LHCN-M2 (cell line): Measurements from ENCODE around the gene NFKBIZ. TPM values are rescaled to one million over a fixed set of nuclear protein-coding genes. Genes with fewer than 3 reads are reported as not detected.
"Not testable (repeated sequence)": the region's sequence is repeated elsewhere in the genome, so short reads cannot be mapped to it uniquely, and the experiment has no call there.

ENCODE experiments used
- DNase-seq: peaks from one replicate; pipeline ENCODE4 v3.0.0-alpha.2; 2012; ENCODE audit warnings: low read depth
- total RNA-seq: library from RNA; depleted of rRNA; stranded (reverse); fragments of >200 nt; gene quantifications from 2 replicates; pipeline ENCODE4 v1.2.3, GENCODE V29; 2014

Gene NFKBIZ
- total RNA-seq, 1 experiment from 2014 or later = 23.0 TPM

DNA sequence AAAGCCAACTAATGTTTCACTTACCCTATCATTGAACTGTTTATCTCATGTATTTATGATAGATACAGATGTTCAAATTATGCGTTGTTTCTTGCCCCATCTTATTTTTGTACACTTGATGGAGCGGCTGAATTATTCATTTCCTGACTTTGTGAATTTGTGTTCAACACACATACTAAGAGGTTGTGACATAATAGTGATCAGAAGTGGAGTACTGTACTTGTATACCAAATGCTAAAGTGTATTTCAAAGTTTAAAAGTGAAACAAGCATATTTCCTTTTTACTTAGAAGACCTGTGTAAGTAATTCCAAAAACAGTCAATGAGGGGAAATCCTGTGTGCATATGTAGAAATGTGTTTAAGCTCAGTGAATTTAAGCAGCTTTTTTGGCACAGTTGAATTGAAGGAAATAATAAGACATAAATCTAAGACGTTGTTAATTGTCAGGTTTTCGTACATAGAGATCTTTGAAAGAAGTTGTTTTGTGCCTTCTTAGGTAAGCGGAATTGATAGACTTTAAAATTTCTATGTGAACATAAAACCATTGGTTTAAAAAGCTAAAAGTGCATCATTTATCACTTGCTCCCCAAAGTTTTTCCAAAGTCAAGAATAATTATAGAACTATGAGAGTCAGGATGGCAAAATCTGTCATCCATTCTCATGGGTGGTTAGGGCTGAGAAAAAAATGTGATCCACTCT, 1.9 kb downstream of the NFKBIZ start:
- no peak for DNase-seq

DNA sequence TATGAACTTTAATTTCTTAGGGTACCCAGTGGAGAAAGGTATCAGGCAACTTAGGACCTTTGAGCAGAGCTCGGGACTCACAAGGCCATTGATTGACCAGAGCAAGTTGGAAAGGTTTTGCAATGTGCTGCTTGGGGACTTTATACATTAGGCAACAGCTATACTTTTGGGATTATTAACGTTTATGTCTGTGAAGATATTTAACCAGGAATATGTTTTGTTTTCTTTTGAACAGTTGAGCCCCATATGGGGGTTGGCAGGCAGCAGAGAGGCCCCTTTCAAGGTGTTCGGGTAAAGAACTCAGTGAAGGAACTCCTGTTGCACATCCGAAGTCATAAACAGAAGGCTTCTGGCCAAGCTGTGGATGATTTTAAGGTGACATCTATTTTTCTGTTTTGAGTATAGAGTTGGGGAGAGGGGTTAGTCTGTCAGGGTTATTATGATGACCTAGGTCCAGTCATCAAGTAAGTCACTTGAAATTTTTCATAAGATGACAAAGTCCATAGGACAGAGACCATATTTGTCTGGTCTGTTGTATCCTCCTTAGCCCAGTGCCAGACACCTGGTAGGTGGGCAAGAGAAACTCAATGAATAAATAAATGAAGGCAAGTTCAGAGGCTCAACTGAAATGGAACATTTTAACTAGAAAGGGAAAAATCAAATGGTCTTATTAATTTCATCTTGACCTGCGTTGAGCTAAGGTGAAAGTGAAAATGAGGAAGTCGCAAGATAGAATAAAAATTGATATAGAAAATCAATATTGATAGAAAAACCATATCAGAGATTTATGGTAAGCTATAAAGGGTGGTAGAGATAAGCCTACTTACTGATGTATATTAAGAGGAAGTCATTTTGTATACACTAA, 2.8 kb downstream of the NFKBIZ start:
- DNase-seq = no peak

DNA sequence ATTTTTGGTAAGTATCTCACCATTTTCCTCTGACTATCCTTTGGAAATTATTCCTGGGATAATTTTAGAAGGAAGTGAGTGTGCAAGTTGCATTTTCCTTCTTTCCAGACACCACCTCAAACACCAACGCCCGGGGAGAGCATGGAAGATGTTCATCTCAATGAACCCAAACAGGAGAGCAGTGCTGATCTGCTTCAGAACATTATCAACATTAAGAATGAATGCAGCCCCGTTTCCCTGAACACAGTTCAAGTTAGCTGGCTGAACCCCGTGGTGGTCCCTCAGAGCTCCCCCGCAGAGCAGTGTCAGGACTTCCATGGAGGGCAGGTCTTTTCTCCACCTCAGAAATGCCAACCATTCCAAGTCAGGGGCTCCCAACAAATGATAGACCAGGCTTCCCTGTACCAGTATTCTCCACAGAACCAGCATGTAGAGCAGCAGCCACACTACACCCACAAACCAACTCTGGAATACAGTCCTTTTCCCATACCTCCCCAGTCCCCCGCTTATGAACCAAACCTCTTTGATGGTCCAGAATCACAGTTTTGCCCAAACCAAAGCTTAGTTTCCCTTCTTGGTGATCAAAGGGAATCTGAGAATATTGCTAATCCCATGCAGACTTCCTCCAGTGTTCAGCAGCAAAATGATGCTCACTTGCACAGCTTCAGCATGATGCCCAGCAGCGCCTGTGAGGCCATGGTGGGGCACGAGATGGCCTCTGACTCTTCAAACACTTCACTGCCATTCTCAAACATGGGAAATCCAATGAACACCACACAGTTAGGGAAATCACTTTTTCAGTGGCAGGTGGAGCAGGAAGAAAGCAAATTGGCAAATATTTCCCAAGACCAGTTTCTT, 3.9 kb downstream of the NFKBIZ start:
- DNase-seq = no peak

GRCh38 chr3:101853982-101854381, 4.7 kb downstream of the NFKBIZ start:
- DNase-seq = no peak

GRCh38 chr3:101854608-101855304, 5.4 kb downstream of the NFKBIZ start:
- DNase-seq = no peak

- DNase-seq = no peak
Observed at GRCh38 chr3:101857301-101857741, 8.0 kb downstream of the NFKBIZ start.

DNA sequence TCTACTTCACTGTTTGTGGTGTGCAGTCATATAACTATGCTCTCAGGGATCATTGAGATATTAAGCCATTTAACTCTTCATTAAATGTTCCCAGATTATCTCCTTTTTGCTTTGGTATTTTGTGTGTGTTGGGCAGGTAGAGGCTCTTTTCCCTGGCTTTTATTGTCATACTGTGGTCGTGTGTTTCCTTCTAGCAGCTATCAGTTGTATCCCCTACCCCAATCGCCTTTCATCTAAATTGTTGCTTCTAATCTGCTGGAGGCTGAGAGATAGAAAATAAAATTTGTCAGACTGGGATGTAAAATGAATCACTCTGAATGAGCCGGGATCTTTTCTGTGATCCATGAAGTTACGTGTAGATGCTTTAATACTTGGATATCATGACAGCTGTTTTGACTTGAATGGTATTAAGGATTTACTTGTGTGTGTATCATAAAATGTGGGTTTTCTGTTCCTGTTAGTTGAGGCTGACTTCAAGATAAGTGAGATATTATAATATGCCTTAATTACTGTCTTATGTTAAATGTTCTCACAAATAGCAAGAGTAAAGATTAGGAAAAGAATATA, 9.2 kb downstream of the NFKBIZ start:
- peak; percentile 21 for DNase-seq

- no peak for DNase-seq
Observed at GRCh38 chr3:101859882-101860448, 10.7 kb downstream of the NFKBIZ start.

DNA sequence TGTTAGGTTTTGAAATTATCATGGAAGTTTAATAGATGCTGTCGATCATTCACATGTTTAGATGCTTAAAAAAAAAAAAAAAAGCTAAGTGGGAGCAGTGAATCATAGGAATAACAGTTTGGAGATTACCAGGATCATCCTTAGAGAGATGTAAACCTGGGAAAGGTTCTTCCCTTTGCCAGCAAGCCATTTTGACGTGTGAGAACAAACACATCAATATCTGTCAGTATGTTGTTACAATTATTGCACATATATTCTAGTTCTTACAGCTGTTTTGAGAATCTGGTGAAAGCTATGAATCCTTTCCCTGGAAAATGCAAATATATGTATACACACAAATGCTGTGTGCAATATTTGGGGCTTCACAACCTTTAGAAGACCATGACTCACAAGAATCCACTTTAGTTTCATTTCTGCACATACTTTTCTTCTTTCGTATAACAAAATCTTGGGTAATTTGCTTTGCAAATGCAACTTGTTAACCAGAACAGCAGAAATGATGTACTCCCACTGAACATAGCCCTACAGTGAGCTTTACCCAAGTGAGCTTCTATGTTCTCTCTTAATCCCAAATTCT, 12.0 kb downstream of the NFKBIZ start:
- DNase-seq = no peak

- peak; percentile 5 for DNase-seq
Observed at GRCh38 chr3:101861789-101862415, 12.6 kb downstream of the NFKBIZ start.

- DNase-seq = peak; percentile 17
Observed at GRCh38 chr3:101862416-101863165, 13.3 kb downstream of the NFKBIZ start.

GRCh38 chr3:101864926-101865325, 15.6 kb downstream of the NFKBIZ start:
- DNase-seq = not testable (repeated sequence)

DNA sequence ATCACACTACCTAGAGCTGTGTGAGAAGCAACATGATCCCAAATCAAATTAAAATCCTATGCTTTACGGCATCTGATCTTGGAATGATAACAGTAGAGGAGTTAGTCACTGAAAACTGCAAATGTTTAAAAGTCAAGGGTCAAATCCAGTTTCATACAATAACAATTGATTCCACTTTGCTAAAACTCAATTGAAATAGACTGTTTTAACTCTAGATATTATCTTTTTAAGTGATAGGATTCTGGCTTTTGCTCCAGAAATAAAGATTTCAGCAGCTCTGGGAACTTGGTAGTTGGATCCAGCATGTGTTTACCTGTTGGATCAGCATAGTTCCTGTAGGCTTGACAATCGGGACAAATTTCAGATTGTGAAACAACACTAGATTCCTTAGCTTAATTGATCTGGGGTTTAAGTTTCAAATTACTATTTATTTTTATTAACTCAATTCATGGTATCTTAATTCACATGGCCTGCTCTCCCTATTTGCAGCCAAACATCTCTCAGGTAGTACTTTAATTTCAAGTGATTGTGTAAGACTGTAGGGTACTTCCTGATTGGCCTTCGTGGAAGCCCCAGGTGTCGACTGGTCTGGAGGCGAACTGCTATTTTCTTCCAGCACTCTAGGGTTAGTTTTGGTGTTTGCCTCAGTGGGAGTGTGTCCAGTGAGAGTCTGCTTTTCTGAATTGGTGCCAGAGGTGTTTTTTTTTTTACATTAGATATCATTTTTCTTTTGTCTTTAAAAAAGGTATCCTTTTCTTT, 16.6 kb downstream of the NFKBIZ start:
- peak; percentile 8 for DNase-seq

DNA sequence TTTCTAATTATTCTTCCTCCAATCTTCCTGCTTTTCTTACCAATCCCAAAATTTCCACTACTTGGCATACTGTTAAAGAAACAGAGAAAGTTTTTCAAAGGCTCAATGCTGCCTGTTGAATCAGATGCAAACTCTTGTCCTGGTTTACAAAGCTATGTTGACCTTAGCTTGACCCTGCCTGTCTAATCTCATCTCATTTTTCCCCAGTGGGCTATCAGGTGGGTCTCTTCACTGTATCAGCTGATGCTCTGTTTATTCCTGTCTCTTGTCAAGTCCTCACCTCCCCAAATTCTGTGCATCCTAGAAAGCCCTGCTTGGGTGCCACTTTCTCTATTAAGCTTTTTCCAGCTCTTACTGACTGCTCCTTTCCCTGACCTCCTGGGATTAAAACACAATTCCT, 18.2 kb downstream of the NFKBIZ start:
- no peak for DNase-seq

- no peak for DNase-seq
Observed at GRCh38 chr3:101867996-101868395, 18.7 kb downstream of the NFKBIZ start.

DNA sequence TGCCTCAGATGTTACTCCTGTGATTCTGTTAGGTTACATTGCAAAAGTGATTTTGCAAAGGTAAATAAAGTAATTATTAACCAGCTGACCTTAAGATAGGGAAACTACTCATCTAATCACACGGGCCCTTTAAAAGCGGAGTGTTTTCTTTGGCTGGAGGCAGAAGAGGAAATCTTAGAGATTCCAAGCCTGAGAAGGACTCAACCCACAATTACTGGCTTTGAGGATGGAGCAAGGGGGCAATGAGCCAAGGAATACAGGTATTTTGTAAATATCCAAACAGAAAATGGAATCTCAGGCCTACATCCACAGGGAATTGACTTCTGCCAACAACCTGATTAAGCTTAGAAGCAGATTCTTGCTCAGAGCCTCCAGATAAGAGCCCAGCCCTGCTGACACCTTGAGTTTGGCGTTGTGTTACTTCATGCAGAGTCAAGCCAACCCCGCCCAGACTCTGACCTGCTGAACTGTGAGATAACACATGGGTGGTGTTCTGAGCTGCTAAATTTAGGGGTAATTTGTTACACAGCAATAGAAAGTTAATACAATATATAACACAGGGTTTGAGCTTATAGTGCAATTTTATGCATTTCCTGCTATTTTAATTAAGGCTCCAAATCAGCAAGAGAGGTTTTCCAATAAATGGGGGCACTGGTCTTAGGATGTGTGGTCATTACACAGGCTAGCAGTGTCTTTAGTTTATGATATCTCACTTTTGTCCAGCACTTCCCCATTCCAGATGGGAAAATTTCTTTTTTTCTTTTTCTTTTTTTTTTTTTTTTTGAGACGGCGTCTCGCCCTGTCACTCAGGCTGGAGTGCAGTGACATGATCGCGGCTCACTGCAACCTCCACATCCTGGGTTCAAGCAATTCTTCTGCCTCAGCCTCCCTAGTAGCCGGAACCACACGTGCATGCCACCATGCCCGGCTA, 19.5 kb downstream of the NFKBIZ start:
- no peak for DNase-seq

- no peak for DNase-seq
Observed at GRCh38 chr3:101870138-101870537, 20.8 kb downstream of the NFKBIZ start.
